ENCODE measurements around the gene FUT1.

FUT1 gene

DNA sequence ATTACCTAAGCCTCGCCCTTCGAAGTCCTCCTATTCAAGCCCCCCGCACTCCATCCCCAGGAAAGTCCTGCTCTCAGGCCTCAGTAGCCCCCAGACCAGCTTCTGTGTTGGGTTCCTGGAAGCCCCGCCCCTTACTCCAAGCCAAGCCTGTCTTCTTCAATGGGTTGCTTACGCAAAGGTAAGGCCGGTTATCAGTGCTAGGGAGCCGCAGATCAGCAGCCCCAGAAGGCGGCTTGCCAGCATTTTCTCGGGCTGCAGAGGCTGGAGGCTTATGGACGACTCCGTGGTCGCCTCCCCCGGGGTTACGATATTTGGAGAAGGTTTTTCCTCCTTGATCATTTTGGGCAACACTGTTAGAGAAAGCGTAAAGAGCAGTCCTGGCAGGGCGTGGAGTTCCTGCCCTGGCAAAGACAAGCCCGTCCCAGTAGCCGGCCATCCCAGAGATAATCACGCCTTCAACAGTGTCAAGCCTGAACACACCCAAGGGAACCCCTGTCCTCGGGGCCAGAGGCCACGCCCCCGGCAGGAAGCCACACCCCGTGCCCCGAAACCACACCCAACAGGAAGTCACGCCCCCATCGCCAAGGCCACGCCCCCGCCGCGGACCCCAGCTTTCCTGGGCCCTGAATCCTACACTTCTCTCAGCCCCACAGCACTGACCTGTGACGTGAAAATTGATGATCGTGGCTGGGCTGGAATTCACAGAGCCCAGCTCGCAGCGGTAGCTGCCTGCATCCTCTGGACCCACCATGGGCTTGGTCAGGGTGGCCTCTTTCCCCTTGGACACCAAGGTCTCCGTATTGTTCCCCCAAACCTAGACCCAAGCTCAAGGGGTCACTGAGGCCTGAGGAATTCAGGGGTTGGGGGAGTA, 11.1 kb downstream of the FUT1 start:
- Mint-ChIP-seq H3K36me3 (ENCODE audit: low read depth) (no peaks in the 10 kb centered on the region), H3K27ac (peak overlapping the region; percentile 69), H3K4me3 (no peak overlapping the region), H3K27me3 (peaks cover 73% of the 10 kb centered on the region), H3K9me3 (peaks cover 9% of the 10 kb centered on the region), H3K4me1 (ENCODE audit: low read depth) (peaks cover 39% of the 10 kb centered on the region)
- intact Hi-C loops (cut with micrococcal nuclease), result no loop called here

DNA sequence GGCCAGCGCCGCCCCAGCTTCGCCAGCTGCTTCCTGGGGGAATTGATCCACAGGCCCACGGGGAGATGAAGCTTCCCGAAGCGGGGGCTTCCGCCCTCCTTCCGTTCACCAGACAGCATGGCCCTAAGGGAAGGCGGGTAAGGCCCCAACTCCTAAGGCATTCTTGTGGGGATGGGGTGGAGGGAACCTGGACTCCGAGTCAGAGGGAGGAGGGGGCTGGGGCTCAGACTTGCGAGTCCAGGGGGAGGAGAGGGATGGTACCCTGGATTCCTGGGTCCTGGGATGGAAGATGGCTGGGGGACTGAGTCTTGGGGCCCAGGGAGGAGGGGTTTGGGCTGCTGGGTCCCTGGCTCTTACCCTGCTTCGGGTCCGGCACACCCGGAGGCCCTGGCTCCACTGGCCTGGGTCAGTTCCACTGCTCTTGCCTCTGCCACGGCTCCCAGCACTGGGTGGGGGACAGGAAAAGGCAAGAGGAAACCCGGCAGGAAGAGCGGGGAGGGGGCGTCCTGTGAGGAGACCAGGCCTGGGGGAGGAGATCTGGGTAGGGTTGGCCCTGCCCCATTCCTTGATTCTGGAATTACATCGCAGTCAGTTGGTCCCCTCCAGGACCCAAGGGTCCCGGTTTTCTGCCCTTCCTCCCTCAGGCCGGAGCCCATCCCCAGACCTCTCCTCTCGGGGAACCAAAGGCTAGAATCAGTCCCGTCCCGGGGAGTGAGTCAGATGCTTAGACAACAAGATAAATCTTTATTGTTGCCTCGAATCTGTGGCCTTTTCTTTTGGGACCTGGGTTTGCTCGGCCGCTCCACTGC, 12.1 kb downstream of the FUT1 start, which contains the start of gene RASIP1:
Gene RASIP1 (minus strand): TSS at position 447 of the 809 bp plus-strand sequence. CDS start 328 bp downstream, at position 119.
- H3K36me3 Mint-ChIP-seq (ENCODE audit: low read depth), result no peaks in the 10 kb centered on the region
- H3K4me3 Mint-ChIP-seq, result peak within 1 kb of the TSS; percentile 5
- intact Hi-C loops (cut with micrococcal nuclease), result no loop called here
- peaks cover 66% of the 10 kb centered on the region for H3K27me3 Mint-ChIP-seq
- peaks cover 3% of the 10 kb centered on the region for H3K9me3 Mint-ChIP-seq
- H3K27ac Mint-ChIP-seq, result peak within 1 kb of the TSS; percentile 20
- peaks cover 31% of the 10 kb centered on the region for H3K4me1 Mint-ChIP-seq (ENCODE audit: low read depth)

DNA sequence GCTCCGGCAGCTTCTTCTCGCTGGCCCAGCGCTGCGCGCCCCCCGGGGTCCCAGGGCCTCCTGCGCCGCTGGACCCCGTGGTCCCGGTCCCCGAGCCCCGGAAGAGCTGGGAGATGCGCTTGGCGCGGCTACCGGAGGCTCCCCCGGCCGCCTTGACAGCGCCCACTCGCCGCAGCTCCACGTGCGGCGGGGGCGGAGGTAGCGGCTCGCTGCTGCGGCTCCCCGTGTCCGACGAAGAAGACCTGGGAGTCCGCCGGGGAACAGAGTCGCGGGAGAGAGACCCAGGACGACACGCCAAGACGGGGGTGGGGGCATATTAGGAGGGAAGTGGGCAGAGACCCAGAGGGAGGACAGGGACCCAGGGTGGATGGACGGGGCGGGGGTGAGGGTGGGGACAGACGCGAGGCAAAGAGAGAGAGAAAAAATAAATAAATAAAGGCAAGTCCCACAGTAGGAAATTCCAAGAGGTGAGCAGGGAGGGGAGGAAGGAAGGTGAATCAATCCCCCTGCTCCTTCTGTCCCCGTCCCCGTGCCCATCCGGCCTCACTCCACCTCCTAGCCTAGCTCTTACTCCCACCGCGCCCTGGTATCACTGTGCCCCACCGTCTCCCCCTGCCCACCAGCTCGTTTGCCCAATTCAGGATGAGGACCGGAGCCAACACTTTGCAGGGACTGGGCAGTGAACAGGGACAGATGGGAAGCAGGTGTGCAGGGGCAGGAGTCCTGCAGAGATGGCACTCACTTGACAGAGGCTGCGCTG, 12.9 kb downstream of the FUT1 start:
- Mint-ChIP-seq H3K27ac (no peak overlapping the region), H3K27me3 (peaks cover 65% of the 10 kb centered on the region), H3K36me3 (ENCODE audit: low read depth) (no peaks in the 10 kb centered on the region), H3K9me3 (no peaks in the 10 kb centered on the region), H3K4me3 (peak overlapping the region; percentile 5), H3K4me1 (ENCODE audit: low read depth) (peaks cover 30% of the 10 kb centered on the region)
- intact Hi-C loops (cut with micrococcal nuclease), result no loop called here

DNA sequence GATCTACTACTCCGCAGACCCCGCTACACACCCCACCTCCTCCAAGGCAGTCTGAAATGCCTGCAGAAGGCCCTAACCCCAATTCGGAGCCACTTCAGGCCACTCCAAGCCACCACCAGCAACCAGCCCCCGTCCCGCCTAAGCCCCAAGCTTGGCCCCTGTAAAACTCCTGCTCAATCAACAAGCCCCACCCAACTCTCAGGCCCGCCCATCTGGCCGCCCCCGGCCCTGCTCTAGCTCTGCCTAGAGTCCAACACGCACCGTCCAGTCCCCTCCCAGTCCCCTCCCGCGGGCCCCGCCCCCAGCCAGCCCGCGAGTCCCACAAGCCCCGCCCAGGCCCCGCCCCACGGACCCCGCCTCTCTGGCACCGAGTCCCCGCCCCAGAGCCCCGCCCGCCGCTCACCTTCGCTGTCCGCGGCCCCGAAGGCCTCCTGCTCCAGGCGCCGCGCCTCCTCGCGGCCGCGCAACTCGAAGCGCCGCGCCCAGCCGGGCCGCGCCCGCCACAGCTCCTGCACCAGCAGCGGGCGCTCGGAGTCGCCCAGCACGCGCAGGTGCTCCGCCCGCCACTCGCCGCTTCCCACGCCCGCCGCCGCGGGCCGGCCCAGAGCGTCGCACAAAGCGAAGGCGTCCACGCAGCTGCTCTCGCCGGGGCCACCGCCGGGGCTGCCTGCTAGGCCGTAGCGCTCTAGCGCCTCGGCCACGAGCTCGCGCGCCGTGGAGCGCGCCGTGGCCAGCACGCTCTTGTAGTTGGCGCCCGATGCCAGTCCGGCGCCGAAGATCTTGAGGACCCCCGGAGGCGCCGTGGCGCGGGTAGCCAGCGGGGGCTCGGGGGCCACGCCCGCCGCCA, 13.7 kb downstream of the FUT1 start:
- Mint-ChIP-seq H3K4me3 (peak overlapping the region; percentile 69), H3K27me3 (peaks cover 59% of the 10 kb centered on the region), H3K36me3 (ENCODE audit: low read depth) (no peaks in the 10 kb centered on the region), H3K9me3 (no peaks in the 10 kb centered on the region), H3K4me1 (ENCODE audit: low read depth) (peaks cover 30% of the 10 kb centered on the region), H3K27ac (peak overlapping the region; percentile 55)
- intact Hi-C loops (cut with micrococcal nuclease), result no loop called here

DNA sequence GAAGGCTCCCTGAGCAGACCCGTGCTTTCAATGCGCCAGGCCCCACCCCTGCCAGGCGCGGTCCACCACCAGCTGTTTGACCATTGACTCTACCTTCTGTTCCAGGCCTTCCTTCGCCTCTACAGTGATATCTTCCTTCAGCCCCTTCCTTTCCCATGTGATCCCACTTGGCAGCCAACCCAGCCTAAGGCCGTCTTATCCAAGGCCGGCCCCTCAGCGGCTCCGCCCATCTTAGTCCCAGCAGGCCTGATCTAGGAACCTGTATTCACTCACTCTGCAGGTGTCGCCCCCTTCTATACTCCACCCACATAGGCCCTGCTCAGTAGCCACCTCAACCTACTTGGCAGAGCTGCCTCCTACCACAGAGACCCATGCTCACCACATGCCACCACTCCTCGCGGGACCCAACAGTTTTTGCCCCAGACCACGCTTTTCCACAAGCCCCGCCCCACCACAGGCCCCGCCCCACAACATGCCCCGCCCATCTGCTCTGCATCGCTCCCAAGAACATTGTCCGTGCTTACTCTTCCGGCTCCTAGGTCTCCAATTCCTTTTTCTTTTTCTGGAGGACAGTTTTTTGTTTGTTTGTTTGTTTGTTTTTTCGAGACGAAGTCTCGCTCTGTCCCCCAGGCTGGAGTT, 15.0 kb downstream of the FUT1 start:
- intact Hi-C loops (cut with micrococcal nuclease), result no loop called here
- H3K36me3 Mint-ChIP-seq (ENCODE audit: low read depth), result no peaks in the 10 kb centered on the region

DNA sequence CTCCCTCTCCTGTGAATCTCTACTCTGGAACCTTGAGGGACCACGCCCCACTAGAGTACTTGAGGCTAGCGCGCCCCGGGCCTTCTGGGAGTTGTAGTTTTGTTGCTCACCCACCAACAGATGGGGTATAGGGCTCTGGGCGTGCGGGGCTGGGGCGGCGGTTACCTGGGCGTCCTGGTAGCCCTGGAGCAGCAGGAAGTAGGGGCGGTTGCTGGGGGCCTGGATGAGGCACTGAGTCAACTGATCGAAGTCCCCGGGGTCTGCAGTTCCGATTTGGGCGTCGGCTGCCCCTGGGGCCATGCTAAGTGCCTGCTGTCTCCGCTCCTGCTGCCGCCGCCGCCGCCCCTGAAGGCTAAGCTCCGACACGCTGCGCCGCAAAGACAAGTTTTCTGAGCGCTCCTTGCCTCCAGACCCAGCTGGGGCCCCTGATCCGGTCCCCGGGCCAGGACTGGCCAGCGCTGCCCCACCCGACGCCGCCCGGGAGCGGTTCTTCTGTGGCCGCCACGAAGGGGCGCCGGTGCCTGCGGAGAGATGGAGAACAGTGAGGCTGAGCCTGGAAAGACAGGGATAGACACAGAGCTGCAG, 17.3 kb downstream of the FUT1 start:
- intact Hi-C loops (cut with micrococcal nuclease), result no loop called here
- H3K4me3 Mint-ChIP-seq, result no peak overlapping the region
- no peaks in the 10 kb centered on the region for H3K36me3 Mint-ChIP-seq (ENCODE audit: low read depth)
- H3K9me3 Mint-ChIP-seq, result no peaks in the 10 kb centered on the region
- peaks cover 13% of the 10 kb centered on the region for H3K4me1 Mint-ChIP-seq (ENCODE audit: low read depth)
- peaks cover 55% of the 10 kb centered on the region for H3K27me3 Mint-ChIP-seq
- H3K27ac Mint-ChIP-seq, result no peak overlapping the region

More for the DNA sequence above, 15.0 kb downstream of the FUT1 start:
- peaks cover 30% of the 10 kb centered on the region for H3K4me1 Mint-ChIP-seq (ENCODE audit: low read depth)
- no peak overlapping the region for H3K27ac Mint-ChIP-seq
- no peaks in the 10 kb centered on the region for H3K9me3 Mint-ChIP-seq
- H3K27me3 Mint-ChIP-seq, result peaks cover 55% of the 10 kb centered on the region
- no peak overlapping the region for H3K4me3 Mint-ChIP-seq

DNA sequence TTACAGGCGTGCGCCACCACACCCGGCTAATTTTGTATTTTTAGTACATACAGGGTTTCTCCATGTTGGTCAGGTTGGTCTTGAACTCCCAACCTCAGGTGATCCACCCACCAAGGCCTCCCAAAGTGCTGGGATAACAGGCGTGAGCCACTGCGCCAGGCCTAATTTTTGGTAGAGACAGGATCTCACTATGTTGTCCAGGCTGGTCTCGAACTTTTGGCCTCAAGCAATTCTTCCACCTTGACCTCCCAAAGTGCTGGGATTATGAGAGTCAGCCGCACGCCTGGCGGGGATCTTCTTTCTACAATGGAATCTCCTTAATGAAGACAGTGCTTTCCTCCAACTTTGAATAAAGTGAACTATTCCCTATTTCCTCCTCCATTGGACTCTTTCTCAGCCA, 17.8 kb downstream of the FUT1 start:
- peaks cover 8% of the 10 kb centered on the region for H3K4me1 Mint-ChIP-seq (ENCODE audit: low read depth)
- H3K4me3 Mint-ChIP-seq, result no peak overlapping the region
- H3K36me3 Mint-ChIP-seq (ENCODE audit: low read depth), result no peaks in the 10 kb centered on the region
- intact Hi-C loops (cut with micrococcal nuclease), result no loop called here
- no peaks in the 10 kb centered on the region for H3K9me3 Mint-ChIP-seq
- H3K27me3 Mint-ChIP-seq, result peaks cover 51% of the 10 kb centered on the region
- H3K27ac Mint-ChIP-seq, result no peak overlapping the region

DNA sequence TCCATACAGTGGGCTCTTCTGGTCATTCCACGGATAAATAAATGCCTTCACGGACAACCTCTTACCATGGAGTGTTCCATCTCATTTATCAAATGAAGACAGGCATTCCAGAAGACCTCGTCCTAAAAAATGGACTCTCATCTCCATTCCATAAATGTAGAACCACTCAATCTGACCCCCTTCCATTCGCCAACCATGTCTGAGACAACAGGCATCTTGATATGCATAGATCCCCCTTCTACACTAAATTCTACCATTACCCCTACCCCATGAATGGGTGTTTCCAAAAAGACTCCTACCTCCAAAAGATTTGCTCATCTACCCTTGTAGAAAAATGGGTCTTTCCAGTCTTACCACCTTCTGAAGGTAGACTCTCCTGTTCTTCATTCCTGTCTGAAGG, 21.0 kb downstream of the FUT1 start:
- H3K36me3 Mint-ChIP-seq (ENCODE audit: low read depth), result peaks cover 2% of the 10 kb centered on the region
- no peak overlapping the region for H3K4me3 Mint-ChIP-seq
- intact Hi-C loops (cut with micrococcal nuclease), result no loop called here
- no peak overlapping the region for H3K27ac Mint-ChIP-seq
- H3K27me3 Mint-ChIP-seq, result peaks cover 29% of the 10 kb centered on the region
- H3K9me3 Mint-ChIP-seq, result peaks cover 17% of the 10 kb centered on the region
- peaks cover 4% of the 10 kb centered on the region for H3K4me1 Mint-ChIP-seq (ENCODE audit: low read depth)

DNA sequence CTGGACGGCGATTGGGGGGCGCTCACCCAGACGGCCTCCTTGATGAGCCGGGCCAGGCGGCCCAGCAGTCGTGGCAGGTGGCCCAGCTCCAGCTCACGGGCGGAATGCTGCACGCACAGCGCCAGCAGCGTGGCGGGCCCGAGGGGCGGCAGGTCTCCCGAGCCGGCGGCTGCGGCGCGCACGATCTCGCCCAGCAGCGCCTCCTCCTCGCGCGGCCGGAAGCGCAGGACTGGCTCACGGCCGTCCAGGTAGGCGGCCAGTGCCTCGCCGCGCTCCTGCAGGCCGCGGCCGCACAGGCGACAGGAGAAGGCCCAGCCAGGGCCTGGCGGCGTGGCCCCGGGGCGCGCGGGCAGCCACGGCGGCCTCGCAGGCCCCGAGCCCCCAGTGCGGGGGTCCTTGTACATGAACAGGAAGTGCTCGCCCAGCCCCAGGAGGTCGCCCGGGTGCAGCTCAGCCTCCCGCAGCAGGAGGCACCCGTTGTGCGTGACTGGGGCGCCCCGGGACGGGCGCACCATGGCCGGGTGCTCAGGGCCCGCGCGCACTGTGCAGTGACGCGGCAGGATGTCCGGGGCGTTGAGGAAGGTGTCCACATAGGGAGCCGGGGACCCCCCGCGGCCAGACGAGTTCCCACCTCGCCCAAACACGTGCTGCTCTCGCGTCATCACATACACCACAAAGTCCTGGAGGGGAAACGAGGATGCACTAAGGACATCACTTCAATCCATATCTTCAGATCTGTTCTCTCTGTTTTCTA, 23.4 kb downstream of the FUT1 start:
- Mint-ChIP-seq H3K4me1 (ENCODE audit: low read depth) (peaks cover 20% of the 10 kb centered on the region), H3K27me3 (peaks cover 25% of the 10 kb centered on the region), H3K36me3 (ENCODE audit: low read depth) (peaks cover 15% of the 10 kb centered on the region), H3K27ac (no peak overlapping the region), H3K9me3 (peaks cover 36% of the 10 kb centered on the region), H3K4me3 (no peak overlapping the region)
- intact Hi-C loops (cut with micrococcal nuclease), result no loop called here

DNA sequence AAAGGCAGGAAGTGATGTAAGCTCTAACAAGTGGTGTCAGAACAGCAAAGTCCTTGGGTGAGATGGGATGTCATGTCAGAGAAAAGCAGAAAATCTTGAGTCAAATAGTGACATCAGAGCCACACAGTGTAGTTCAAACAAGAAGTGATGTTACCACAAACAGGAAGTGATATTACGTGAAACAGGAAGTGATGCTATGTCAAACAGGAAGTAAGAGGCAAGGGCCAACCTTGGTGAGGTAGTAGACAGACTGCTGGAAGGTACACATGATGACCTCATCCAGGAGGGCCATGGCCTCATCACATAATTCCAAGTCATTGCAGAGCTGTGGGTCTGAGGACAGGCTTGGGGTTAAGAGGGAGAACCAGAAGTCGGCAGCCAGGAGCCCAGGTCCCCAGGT, 25.9 kb downstream of the FUT1 start:
- Mint-ChIP-seq H3K27ac (peak overlapping the region; percentile 20), H3K4me1 (ENCODE audit: low read depth) (peaks cover 20% of the 10 kb centered on the region), H3K9me3 (peaks cover 36% of the 10 kb centered on the region), H3K4me3 (no peak overlapping the region), H3K27me3 (peaks cover 10% of the 10 kb centered on the region), H3K36me3 (ENCODE audit: low read depth) (peaks cover 15% of the 10 kb centered on the region)
- intact Hi-C loops (cut with micrococcal nuclease), result no loop called here

DNA sequence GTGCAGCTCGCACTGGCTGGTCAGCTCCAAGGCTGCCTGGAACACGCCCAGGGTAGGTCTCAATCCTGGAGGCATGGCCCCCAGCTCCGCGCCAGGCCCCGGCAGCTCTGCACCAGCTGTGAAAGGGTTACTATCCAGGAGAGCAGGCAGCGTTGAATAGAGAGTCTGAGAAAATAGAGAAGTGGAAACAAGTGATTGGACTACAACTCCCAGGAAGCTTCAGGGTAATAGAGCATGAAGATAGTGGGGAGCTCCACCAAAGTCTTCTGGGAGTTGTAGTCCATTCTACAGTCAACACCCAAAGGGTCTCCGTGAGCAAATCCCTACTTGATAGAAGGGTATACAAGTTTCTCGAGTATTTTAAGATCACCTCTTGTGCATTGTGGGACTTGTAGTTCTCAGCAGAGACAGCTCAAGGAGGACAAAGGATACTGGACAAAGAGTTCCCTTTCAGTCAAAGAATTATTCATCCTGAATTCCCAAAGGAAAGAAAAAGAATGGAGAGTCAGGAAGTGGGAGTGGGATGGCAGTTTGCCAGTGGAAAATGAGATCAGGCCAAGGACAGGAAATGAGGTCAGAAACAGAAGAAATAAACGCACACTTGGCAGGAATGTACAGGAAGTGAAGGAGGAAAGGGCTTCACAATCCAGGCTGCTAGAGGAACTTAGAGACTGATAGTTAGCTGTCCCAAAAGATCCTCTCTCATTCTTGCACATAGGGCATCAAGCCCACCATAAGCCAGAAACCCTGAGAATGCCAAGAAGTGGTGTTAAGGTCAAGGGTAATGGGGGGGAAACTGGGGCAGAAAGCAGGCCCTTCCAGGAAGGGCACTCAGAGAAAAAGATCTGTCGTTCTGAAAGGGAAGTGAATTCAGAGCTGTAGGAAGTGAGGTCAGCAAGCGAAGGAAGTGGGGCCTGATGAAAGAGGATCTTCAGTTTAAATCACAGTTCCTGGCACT, 27.4 kb downstream of the FUT1 start:
- peaks cover 31% of the 10 kb centered on the region for H3K4me1 Mint-ChIP-seq (ENCODE audit: low read depth)

More for the DNA sequence above, 27.4 kb downstream of the FUT1 start:
- H3K27me3 Mint-ChIP-seq, result peaks cover 2% of the 10 kb centered on the region
- intact Hi-C loops (cut with micrococcal nuclease), result no loop called here
- peaks cover 36% of the 10 kb centered on the region for H3K9me3 Mint-ChIP-seq
- peaks cover 15% of the 10 kb centered on the region for H3K36me3 Mint-ChIP-seq (ENCODE audit: low read depth)
- H3K27ac Mint-ChIP-seq, result peak overlapping the region; percentile 81
- H3K4me3 Mint-ChIP-seq, result no peak overlapping the region

Measured in dendritic cell treated with granulocyte-macrophage colony-stimulating factor and Interleukin-4, amounts not matched to agents 40 ng/mL and 50 ng/mL, for 4 days (primary cell).